Midbrain (tissue), 1 donor: ENCODE results near the gene ZFYVE9.
A peak's percentile ranks its signal among the peaks of the same experiment; 100 is the strongest.

ENCODE experiments used
- DNase-seq: peaks from one replicate; lab custom pipeline; 2025; lab: John Stamatoyannopoulos, UW

Gene ZFYVE9

DNA sequence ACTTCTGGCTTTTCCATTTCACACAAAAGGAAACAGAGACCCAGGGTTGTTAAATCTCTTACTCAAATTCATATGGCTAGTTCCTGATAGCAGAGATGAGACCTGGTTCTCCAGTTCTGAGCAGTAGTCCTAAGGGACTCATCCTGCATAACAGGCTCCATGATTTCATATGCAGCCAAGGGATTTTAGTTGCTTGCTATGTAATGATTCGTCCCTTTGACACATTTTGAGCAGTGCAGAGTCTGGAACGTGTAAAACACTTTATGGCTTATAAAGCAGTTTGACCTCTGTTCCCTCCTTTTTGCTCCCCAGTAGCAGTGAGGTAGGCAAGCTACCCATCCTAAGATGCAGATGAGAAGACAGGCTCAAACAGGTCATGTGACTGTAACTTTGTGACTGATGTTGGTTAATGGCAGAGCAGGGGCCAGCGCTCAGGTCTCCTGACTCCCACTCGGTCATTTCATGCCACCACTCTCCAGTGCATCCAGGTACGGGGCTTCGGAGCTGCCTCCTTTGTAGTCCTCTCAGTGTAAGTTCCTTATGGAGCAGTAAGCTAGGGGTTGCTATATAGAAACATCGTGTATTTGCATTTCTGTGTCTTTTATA is 199.9 kb downstream of the ZFYVE9 start:
- no peak for DNase-seq

DNA sequence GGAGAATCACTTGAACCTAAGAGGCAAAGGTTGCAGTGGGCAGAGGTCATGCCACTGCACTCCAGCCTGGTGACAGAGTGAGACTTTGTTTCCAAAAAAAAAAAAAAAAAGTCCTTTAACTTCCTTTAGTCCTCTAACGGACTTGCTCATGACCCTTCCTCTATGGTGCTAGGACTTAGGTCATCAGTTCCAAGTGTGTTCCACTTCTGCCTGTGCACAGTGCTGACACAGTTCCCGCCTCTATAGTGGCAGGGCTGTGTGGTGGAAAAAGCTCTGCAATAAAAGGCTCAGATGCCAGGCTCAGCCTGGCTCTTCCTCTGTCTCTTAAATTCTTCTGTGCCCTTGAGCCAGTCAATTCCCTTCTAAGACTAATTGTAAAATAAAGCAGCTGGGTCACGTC is 202.1 kb downstream of the ZFYVE9 start:
- no peak for DNase-seq

DNA sequence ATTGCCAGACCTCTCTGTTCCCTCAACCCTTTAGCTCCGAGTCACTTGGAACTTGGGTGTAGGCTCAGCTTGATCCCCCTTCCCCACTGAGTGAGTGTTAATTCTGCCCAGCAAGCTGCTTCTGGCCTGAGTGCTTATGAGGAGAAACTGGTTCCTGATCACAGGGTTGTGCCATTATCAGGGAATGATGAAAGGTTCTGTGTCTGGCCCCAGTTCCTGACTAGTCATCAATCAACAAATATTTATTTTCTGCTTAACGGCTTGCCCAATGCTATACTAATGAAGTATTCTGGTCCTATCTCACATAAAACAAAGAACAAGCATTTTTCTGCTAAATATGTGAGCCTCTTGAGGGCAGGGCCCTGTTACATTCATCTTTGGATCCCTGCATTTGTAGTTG is 203.4 kb downstream of the ZFYVE9 start:
- no peak for DNase-seq

DNA sequence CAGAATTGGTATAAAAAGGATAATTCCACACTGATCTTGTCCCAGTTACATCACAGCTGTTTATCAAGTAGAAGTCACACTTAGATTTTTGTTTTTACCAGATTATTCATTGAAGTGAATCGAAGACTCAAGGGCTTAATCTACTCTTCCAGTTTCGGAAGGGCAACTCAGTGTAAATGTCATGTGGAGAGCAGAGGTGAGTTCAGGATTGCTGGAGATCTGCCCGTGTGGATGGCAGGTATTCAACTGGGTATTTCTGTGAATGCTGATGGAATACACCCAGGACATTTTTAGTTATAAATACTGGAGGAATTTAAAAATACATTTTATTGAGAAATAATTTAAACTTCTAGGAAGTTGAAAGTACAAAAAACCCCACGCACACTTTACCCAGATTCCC is 204.8 kb downstream of the ZFYVE9 start:
- no peak for DNase-seq

DNA sequence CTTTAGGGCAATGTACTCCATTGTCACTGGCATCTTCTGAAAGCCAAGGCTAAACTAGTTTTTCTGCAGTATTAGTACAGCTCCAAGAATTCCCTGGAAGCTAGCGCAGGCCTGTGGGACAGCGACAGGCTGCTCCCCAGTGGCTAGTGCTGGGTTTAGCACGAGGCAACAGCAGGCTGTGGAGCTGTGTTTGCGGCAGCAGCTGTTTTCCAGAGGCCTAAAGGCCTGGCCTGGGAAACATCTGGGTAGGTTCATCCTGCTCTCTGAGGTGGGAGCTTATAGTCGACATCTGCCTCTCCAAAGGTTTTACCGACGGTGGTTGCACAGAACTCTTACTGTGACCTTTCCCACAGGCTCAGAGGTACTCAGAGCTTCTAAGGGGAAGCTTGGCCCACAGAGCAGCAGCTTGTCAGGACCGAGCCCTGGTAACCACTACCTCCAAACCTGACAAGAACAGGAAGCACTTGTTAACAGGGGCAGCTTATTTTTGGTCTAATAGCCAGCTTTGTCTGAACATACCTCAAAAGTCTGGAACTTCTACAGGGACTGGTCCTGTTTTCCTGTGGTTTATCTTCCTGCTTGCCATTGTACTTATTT is 206.9 kb downstream of the ZFYVE9 start:
- DNase-seq, result peak; percentile 49

DNA sequence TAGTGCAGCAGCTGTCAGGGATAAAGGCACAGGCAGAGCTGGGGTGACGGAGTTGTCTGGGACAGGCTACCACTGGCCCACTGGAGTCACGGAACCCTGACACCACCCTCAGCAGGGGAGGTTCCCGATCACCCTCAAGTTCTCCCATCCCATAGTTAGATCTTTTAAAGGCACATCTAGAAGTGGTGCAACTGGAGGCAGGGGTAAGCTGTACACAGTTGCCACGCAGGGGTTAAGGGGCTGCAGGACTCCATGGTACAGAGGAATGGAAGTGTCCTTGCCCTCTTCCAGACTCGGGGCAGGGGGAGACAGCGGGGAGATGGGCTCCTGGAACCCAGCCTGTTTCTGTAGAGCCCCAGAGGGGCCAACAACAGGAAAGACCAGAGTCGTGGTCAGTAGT is 210.8 kb downstream of the ZFYVE9 start:
- DNase-seq, result no peak

DNA sequence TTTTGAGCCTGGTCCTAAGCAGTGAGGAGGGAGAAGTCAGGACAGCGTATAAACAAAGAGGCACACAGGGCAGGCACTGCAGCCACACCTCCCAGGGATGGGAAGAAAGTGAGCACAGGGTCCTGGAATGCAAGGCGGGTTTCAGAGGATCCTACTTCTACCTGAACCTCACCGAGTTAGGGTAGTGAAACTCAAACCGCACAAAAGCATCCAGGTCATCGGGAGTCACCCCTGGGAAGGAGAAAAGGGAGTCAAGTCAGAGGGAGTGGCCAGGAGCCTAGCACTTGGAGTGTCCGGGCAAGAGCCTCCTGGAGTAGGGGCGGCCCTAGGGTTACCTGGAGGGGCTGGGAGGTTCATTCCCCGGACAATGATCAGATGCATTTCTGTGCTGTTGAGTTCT is 213.5 kb downstream of the ZFYVE9 start:
- no peak for DNase-seq

DNA sequence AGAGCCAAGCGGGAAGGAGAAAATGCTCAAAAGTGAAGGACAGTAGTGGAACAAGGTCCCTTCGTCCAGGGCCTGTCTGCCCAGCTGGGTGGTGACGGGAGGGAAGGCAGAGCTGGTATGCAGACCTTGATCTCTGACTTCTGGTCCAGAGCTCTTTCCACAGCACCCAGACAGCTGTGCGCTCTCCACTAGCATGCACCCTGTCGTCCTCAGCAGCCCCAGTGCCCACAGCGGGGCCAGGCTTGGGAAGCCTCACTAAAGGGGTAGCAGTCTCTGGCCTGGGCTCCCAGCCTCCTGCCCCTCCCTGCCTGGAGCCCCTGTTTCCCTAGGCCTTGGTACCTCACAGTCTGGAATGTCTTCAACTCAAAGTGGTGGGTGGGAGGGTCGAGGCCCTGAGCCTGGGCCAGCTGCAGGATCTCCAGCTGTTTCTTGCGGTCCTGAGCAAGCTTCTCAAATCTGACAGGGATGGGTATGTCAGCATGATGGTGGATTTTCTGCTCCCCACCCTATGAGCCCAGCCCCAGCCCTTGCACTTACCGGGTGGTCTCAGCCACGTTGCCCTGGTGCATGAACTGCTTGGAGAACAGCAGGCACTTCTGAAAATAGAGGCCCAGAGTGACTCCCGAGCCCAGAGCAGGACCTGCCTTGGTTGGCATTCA is 214.1 kb downstream of the ZFYVE9 start:
- no peak for DNase-seq

DNA sequence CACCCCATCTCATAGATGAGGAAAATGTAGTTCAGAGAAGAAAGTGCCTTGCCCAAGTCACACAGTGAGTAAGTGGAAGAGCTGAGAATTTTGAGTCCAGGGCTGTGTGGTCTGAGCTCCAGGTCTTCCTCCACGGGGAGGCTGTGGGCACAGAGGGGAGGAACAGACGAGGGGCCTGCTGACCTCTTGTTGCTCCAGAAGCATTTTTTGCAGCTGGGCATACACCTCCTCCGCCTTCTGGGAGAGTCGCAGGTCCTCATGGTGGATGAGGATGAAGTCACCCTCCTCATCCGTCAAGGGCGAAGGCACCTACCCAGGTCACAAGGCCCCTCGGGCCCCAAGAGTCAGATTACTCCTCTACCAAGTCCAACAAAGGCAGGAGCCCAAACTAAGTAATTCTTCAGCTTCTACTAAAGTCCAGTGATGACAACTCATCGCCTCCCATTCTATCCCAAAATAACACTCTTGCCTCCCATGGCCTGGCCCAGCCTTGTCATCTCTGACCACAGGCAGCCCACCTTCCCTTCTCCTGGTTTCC is 215.0 kb downstream of the ZFYVE9 start:
- no peak for DNase-seq

DNA sequence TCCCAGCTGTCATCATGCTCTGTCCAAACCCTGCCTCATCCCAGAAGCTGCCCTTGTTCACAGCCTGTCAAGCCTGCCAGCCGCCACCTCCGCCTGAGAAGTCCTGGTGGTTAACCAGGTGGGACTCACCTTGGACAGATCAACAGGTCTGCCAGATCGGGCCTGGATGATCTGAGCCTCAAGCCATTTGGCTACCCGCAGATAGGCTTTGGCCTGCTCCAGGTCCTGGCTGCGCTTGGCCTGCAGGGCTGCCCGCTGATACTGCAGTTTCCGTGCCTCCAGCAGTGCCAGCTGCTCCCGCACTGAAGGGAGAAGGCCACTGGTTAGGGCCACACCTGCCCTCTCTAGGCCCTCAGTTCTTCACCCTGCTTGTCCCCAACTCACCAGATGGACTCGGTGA is 215.5 kb downstream of the ZFYVE9 start:
- DNase-seq, result no peak

DNA sequence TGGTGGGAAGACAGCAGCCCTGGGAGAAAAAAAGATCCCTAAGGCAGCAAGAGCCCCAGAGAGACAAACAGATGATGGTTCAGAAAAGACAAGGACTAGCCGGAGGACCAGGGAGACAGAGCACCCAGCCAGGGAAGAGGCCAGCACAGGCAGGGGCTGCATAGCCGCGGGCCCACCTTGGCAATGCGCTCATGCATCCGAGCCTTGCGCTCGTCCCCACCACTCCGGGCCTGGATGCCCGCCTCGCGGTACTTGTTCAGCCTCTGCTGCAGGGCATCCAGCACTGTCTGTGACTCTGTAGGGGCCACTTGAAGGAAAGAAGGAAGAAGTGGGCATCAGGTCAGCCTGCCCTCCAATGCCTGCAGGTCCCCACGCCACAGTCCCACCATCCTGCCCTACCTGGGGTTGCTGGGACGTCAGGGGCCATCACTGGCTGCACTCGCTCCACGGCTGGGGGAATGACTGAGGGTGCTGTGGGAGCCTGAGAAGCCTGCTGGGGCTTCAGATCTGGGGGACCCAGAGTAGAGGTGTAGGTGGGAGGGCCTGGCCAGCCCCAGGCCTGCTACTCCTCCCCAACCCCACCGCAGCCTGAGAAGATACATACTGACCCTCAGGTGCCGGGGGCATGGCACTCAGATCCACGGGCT is 217.1 kb downstream of the ZFYVE9 start:
- no peak for DNase-seq

DNA sequence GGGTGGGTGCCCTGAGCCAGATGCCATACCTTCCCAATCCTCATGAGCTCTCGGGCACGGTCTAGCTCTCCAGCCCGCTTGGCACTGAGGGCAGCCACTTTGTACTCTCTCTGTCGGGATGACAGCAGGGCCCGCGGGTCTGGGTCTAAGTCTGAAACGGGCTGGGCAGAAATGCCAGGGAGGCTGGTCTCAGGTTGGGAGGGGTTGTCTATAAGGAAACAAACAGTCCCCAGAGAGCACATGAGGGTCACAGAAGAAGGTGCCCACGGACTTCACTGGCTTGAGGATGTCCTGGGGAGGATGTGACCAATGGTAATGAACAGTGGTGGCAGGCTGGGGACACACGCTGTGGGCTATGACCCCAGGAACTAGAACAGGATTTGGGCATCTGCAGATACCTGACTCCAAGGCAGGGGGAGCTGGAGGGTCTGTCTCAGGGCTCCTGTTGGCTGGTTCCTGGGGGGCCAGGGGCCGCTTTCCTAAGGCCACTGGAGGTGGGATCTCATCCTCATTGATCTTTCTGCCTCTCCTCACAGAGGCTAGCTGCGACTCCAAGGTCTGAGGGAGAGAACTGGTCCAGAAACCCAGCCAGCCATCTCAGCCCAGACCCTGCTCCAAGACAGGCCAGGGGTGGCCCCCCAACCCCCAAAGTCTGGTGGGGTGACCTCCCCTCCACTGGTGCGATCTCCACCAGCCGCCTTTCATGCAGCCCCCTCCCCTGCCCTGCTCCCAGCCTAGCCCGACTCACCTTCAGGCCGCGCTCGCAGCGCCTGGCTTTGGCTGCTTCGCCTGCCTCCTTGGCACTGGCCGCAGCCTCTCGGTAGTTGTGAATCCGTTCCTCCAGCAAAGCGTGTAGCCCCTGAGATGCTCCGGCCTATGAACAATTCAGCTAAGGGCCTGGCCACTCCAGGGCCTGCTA is 218.0 kb downstream of the ZFYVE9 start:
- no peak for DNase-seq

DNA sequence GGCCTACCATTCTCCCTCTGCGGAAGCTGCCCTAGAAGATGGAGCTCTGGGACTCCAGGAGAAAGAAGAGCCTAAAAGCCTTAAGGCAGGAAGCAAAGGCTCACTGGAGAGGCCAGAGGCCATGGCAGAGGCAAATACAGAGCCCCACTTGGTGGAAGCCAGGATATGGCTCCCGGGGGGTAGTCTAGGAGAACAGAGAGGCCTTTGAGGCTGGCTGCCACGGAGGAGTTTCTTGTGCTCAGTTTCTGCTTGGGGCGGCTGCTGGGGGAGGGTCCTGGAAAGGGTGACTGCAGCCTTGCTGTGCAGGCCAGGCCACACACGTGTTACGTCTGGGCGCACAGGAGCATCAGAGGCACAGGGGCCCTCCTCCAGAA is 218.7 kb downstream of the ZFYVE9 start:
- no peak for DNase-seq

DNA sequence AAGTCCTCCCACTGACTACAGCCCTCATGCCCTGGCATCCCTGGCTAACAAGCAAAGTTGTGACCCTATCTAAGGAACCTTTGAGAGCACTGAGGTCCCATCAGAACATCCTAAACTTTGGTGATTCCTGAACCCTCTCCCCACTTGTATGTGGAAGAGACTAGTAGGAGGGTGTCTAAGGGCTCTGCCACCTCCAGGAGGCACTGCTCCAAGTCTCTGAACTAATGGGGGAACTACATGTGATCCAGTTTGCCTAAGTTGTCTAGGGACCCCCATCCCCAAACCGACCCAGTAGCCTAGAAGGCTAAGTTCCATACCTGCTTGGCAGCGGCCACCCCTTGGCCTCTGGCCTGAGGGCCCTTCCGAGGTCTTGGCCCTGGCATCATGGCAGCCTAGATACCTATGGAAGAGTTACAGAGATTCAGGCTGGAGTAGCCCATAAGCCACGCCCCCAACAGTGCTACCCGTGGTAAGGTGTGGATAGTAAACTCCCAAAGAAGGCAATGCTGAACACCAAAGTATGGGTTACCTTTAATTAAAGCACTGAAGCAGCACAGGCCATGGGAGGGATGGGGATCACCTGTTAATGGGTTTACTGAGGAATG is 222.4 kb downstream of the ZFYVE9 start:
- no peak for DNase-seq

DNA sequence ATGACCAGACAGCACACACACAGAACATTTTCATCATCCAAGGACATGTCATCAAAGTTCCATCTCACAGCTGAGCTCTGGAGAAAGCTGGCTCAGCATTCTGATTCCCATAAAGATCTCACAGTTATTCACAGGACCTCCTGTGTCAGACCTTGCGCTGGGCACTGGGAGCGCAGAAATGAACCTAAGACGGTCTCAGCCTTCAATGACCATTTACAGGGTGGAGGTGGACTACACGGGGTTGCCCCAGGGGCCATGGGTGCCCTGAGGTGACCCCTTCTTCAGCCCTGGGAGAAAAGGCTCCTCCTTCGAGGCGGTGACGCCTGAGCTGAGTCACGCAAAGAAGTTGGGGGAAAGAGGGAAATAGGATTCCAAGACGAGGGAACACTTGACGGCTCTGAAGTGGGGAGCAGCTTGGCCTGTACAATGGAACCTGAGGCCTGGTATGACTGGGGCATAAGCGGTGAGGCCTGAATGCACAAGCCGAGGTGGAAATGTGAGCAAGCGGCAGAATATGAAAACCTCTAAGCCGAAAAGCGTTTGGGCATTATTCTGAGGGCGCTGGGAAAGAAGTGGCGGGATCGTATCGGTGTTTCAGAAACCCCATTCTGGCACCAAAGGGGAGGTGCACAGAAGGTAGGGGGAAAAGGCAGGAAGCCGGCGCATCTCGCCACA is 223.3 kb downstream of the ZFYVE9 start:
- no peak for DNase-seq

DNA sequence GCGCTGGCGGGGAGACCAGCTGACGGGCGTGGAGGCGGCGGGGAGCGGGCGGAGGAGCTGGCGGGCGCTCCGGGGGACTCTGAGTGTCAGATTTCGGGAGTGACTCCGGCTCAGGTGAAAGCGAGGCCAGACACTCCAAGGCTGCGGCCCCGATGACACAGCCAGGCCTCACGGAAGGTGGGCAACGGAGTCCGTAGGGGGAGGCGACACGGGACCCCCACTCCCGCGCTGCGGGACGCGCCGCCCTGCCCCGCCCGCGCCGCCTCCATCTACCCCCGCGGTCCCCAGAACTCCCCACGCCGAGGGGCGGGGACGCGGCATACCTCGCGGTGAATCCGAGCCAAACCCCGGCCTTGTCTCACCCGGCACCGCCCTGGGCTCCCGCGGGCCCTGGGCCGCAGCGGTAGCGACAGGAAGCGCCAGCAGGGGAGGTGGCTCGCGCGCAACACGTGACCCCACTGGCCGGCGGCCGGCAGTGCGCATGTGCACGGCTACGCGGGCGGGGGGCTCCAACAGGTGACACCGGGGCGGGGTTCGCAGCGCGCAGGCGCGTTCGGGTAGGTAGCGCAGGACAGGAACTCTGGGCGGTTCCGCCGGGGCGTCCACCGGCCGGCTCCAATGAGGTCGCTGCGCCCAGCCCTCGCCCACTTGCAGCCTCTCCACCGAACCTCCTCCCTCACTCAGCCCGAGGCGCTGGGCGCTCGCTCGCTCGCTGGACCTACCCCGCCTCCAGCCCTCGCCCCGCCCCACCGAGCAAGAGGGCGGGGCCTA is 224.0 kb downstream of the ZFYVE9 start, which contains the start of gene CC2D1B:
TSS of gene CC2D1B (minus strand) at position 460 of the 771 bp plus-strand sequence. CDS start 1,585 bp downstream, outside the sequence.
- DNase-seq, result peak; percentile 91

DNA sequence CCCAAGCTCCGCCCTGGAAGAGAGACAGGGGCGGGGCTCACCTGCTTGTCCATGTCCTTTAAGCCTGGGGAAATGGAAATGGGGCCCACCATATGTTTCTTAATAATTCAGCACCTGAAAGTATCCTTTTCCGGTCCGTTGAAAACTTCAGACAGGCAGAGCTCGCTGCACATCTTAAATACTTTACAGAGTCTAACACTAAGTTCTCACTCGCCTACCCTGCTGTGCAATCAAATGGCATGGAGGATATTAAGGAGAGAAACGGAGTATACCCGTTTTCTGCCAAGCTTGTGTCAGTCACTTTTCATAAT is 224.6 kb downstream of the ZFYVE9 start:
- no peak for DNase-seq

DNA sequence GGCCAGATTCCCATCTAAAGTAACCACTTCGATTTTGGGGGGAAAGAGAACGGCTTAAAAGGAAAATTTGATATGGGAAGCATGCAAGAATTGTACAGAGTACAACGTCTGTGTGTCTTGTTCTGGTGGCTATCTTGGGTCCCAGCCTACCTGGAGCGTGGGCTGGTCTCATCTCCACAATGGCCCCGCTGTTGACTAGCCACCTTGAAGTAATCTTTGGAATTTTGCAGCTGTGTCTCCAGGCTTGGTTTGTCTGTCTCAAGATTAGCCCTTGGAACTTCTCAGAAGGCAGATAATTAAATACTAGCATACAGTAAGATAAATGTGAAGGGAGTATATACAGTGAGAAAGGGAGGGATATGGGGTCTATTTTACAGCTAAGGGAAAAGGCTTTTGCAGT is 225.4 kb downstream of the ZFYVE9 start:
- no peak for DNase-seq

DNA sequence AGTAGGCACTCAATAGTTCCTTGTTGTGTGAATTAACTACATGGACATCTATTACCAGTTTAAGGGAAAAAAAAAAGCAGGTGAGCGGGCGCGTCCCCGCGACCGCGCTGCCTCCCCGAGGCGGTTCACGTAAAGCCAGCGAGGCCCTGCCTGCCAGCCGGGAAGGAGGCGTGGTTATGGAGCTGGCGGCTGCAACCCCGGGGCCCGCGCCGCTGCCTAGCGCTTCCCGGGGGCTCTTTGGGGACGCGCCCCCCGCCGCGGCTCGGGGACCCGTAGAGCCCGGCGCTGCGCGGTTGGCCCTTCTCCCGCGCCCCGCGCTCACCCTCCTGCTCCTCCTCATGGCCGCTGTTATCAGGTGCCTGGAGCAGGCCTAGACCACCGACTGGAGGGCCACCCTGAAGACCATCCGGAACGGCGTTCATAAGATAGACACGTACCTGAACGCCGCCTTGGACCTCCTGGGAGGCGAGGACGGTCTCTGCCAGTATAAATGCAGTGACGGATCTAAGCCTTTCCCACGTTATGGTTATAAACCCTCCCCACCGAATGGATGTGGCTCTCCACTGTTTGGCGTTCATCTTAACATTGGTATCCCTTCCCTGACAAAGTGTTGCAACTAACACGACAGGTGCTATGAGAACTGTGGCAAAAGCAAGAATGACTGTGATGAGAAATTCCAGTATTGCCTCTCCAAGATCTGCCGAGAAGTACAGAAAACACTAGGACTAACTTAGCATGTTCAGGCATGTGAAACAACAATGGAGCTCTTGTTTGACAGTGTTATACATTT is 226.7 kb downstream of the ZFYVE9 start:
- DNase-seq, result peak; percentile 28
